Kidney glomerular epithelial cell (primary cell): ENCODE results near the gene SH3PXD2A.
"Not testable (repeated sequence)": the region's sequence is repeated elsewhere in the genome, so short reads cannot be mapped to it uniquely, and the experiment has no call there.

Experiments
- DNase-seq: peaks from one replicate; lab custom pipeline; 2025; lab: John Stamatoyannopoulos, UW

Gene SH3PXD2A

GRCh38 chr10:103620891-103621782 is 234.2 kb downstream of the SH3PXD2A start:
- no peak for DNase-seq

- no peak for DNase-seq
These were observed 235.0 kb downstream of the SH3PXD2A start for GRCh38 chr10:103620352-103620740.

GRCh38 chr10:103619424-103620351 is 235.7 kb downstream of the SH3PXD2A start:
- no peak for DNase-seq

- no peak for DNase-seq
These were observed 236.6 kb downstream of the SH3PXD2A start for GRCh38 chr10:103618575-103619423.

- no peak for DNase-seq
These were observed 237.6 kb downstream of the SH3PXD2A start for GRCh38 chr10:103617602-103618385.

GRCh38 chr10:103616705-103617601 is 238.4 kb downstream of the SH3PXD2A start:
- DNase-seq, result no peak

GRCh38 chr10:103614306-103615158 is 240.8 kb downstream of the SH3PXD2A start:
- no peak for DNase-seq

- DNase-seq, result no peak
These were observed 241.8 kb downstream of the SH3PXD2A start for GRCh38 chr10:103613616-103614015.

GRCh38 chr10:103612462-103613365 is 242.7 kb downstream of the SH3PXD2A start:
- no peak for DNase-seq

- no peak for DNase-seq
These were observed 244.4 kb downstream of the SH3PXD2A start for GRCh38 chr10:103610921-103611511.

GRCh38 chr10:103610083-103610472 is 245.3 kb downstream of the SH3PXD2A start:
- no peak for DNase-seq

GRCh38 chr10:103609231-103610082 is 245.9 kb downstream of the SH3PXD2A start:
- no peak for DNase-seq

- DNase-seq, result not testable (repeated sequence)
These were observed 247.3 kb downstream of the SH3PXD2A start for GRCh38 chr10:103608056-103608455.

GRCh38 chr10:103607051-103607450 is 248.3 kb downstream of the SH3PXD2A start:
- not testable (repeated sequence) for DNase-seq

GRCh38 chr10:103606097-103606438 is 249.3 kb downstream of the SH3PXD2A start:
- DNase-seq, result not testable (repeated sequence)

- no peak for DNase-seq
These were observed 249.8 kb downstream of the SH3PXD2A start for GRCh38 chr10:103605359-103606096.
